ENCODE results near the gene SLC28A3.

The SLC28A3 gene

DNA sequence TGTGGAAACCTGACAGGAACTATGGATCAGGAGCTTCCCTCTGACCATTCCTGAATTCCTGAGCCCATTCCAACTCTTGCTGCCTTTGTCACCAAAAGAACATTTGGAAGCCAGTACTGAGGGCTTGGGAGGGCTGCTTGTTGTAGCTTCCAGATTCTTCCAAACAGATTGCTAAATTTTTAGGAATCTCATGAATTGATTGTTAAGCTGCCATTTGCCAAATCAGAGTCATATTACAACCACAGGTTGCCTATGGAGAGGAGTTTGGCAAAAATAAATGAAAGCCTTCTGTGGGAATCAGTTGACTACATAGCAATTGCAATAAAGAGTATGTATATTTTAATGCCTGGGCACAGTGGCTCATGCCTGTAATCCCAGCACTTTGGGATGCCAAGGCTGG lies 39.2 kb upstream of the SLC28A3 start:
- TF ChIP-seq, protein P1, sequence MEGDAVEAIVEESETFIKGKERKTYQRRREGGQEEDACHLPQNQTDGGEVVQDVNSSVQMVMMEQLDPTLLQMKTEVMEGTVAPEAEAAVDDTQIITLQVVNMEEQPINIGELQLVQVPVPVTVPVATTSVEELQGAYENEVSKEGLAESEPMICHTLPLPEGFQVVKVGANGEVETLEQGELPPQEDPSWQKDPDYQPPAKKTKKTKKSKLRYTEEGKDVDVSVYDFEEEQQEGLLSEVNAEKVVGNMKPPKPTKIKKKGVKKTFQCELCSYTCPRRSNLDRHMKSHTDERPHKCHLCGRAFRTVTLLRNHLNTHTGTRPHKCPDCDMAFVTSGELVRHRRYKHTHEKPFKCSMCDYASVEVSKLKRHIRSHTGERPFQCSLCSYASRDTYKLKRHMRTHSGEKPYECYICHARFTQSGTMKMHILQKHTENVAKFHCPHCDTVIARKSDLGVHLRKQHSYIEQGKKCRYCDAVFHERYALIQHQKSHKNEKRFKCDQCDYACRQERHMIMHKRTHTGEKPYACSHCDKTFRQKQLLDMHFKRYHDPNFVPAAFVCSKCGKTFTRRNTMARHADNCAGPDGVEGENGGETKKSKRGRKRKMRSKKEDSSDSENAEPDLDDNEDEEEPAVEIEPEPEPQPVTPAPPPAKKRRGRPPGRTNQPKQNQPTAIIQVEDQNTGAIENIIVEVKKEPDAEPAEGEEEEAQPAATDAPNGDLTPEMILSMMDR (IDR thresholded peaks at IDR 0.05): no peak
- Histone ChIP-seq H3K79me2 (no peaks in the 10 kb centered on the region), H3K4me2 (ENCODE audit: low read length) (no peak overlapping the region), H3K4me1 (no peaks in the 10 kb centered on the region), H3K9me3 (ENCODE audit: control insufficient read depth, low read length) (no peaks in the 10 kb centered on the region), H3K9ac (no peak overlapping the region), H2AFZ (no peak overlapping the region), H3K36me3 (ENCODE audit: control insufficient read depth, insufficient read depth, low read length) (no peaks in the 10 kb centered on the region), H3K27ac (no peak overlapping the region), H3K4me3 (ENCODE audit: low read depth, low read length) (no peak overlapping the region), H3K27me3 (ENCODE audit: control insufficient read depth, insufficient read depth, low read length) (no peaks in the 10 kb centered on the region)

DNA sequence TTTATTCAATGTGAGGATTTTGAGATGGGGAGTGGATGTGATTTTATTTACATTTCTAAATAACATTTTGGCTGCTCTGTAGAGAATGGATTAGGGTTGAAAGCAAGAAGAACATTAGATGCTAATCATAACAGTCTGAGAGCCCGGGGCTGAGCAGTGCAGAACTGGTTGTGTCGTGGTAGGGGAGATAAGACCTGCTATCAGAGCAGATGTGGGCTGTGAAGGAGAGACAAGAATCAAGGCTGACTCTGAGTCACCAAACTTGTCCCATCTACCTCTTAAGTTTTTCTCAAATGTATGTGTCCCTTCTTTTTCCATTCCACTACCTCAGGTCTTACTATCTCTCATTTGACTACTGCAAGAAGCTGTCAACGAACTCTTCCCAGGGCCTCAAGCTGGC lies 35.4 kb upstream of the SLC28A3 start:
- Histone ChIP-seq H2AFZ (no peak overlapping the region), H3K4me2 (ENCODE audit: low read length) (no peak overlapping the region), H3K27ac (no peak overlapping the region), H3K4me1 (no peaks in the 10 kb centered on the region), H3K9me3 (ENCODE audit: control insufficient read depth, low read length) (no peaks in the 10 kb centered on the region), H3K79me2 (no peaks in the 10 kb centered on the region), H3K27me3 (ENCODE audit: control insufficient read depth, insufficient read depth, low read length) (no peaks in the 10 kb centered on the region), H3K4me3 (ENCODE audit: low read depth, low read length) (no peak overlapping the region), H3K36me3 (ENCODE audit: control insufficient read depth, insufficient read depth, low read length) (no peaks in the 10 kb centered on the region), H3K9ac (no peak overlapping the region)
- TF ChIP-seq, protein P1 (IDR thresholded peaks at IDR 0.05): no peak

DNA sequence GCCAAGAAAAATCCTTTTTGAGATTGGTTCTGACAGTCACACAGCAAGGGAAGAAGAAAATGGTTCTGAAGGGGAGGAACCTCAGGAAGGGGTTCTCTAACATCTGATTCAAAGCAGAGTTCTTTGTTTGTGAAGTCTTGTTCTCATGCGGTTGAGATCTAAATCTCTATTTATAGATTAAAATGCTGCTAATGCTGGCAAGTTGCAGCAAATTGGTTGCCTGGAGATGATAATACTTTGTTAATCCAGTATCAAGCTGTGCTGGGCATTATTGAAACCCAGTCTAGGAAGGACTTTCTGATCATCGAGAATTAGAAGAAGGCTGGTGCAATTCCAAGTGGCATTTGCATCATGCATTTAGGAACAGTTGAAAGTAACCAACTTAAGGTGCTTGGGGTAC lies 34.0 kb upstream of the SLC28A3 start:
- no peak overlapping the region for H3K4me3 ChIP-seq (ENCODE audit: low read depth, low read length)
- TF ChIP-seq, protein P1 (IDR thresholded peaks at IDR 0.05): no peak
- H3K79me2 ChIP-seq: no peaks in the 10 kb centered on the region
- no peak overlapping the region for H3K9ac ChIP-seq
- H3K27ac ChIP-seq: no peak overlapping the region
- no peaks in the 10 kb centered on the region for H3K9me3 ChIP-seq (ENCODE audit: control insufficient read depth, low read length)
- no peak overlapping the region for H3K4me2 ChIP-seq (ENCODE audit: low read length)
- H3K4me1 ChIP-seq: no peaks in the 10 kb centered on the region
- no peaks in the 10 kb centered on the region for H3K27me3 ChIP-seq (ENCODE audit: control insufficient read depth, insufficient read depth, low read length)
- no peak overlapping the region for H2AFZ ChIP-seq
- H3K36me3 ChIP-seq (ENCODE audit: control insufficient read depth, insufficient read depth, low read length): no peaks in the 10 kb centered on the region

DNA sequence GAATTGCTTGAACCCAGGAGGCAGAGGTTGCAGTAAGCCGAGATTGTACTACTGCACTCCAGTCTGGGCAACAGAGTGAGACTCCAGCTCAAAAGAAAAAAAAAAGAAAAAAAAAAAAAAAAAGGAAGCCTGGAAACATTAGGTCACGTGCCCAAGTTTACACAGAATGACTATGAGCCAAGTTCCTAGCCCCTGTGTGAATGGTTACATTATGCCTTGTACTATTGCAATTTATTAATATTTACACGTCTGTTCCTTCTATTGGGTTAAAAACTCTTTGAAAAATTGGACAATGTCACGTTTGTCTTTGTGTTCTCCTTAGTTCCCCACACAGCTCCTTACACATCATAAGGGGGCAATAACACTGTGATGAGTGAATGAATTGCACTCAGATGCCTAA lies 33.5 kb upstream of the SLC28A3 start:
- H3K9ac ChIP-seq: no peak overlapping the region
- no peaks in the 10 kb centered on the region for H3K79me2 ChIP-seq
- H2AFZ ChIP-seq: no peak overlapping the region
- TF ChIP-seq, protein P1 (IDR thresholded peaks at IDR 0.05): no peak
- H3K4me3 ChIP-seq (ENCODE audit: low read depth, low read length): no peak overlapping the region
- no peak overlapping the region for H3K4me2 ChIP-seq (ENCODE audit: low read length)
- H3K36me3 ChIP-seq (ENCODE audit: control insufficient read depth, insufficient read depth, low read length): no peaks in the 10 kb centered on the region
- no peaks in the 10 kb centered on the region for H3K9me3 ChIP-seq (ENCODE audit: control insufficient read depth, low read length)
- H3K27ac ChIP-seq: no peak overlapping the region
- no peaks in the 10 kb centered on the region for H3K27me3 ChIP-seq (ENCODE audit: control insufficient read depth, insufficient read depth, low read length)
- no peaks in the 10 kb centered on the region for H3K4me1 ChIP-seq

DNA sequence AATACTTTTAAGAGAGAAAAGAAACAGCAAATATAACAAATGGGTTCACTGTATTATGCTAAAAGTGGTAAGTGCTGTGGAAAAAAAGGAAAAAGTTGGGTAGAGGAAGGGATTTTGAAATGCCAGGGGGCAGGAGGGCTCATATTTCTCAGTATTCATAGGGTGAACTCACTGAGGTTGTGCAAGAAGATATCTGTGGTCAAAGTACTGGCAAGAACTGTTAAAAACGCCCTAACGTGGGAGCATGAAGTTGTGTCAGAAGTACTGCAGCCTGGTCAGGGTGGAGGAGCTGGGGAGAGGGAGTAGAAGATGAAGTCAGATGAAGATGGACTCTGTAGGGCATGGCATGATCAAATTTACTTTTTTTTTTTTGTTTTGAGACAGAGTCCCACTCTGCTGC lies 31.2 kb upstream of the SLC28A3 start:
- no peak overlapping the region for H3K4me3 ChIP-seq (ENCODE audit: low read depth, low read length)
- H3K27ac ChIP-seq: no peak overlapping the region
- no peak overlapping the region for H3K9ac ChIP-seq
- H3K4me1 ChIP-seq: no peaks in the 10 kb centered on the region
- H3K4me2 ChIP-seq (ENCODE audit: low read length): no peak overlapping the region
- TF ChIP-seq, protein P1 (IDR thresholded peaks at IDR 0.05): no peak
- H3K27me3 ChIP-seq (ENCODE audit: control insufficient read depth, insufficient read depth, low read length): no peaks in the 10 kb centered on the region
- H3K79me2 ChIP-seq: no peaks in the 10 kb centered on the region
- no peaks in the 10 kb centered on the region for H3K9me3 ChIP-seq (ENCODE audit: control insufficient read depth, low read length)
- no peak overlapping the region for H2AFZ ChIP-seq
- H3K36me3 ChIP-seq (ENCODE audit: control insufficient read depth, insufficient read depth, low read length): no peaks in the 10 kb centered on the region
